Measurements from ENCODE around the gene MORF4L1.
"Not testable (repeated sequence)": the region's sequence is repeated elsewhere in the genome, so short reads cannot be mapped to it uniquely, and the experiment has no call there.

DNA sequence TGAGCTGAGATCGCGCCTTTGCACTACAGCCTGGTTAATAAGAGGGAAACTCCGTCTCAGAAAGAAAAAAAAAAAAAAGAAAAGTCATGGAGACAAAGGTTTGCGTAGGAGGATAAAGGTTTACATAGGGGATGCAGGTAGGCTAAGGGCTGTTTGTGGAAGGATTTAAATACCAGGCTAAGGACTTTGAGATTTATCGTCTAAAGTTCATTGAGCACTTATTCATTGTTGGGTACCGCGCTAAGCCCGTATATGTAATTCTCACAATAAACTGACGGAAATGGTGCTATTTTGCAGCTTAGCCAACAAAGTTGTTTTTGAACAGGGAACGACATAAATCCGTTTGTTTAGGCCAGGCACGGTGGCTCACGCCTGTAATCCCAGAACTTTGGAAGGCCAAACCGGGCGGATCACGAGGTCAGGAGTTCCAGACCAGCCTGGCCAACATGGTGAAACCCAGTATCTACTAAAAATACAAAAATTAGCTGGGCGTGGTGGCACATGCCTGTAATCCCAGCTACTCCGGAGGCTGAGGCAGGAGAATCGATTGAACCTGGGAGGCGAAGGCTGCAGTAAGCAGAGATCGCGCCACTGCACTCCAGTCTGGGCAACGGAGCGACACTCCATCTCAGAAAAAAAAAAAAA, 1.1 kb upstream of the MORF4L1 start:
- TF ChIP-seq, protein P1, sequence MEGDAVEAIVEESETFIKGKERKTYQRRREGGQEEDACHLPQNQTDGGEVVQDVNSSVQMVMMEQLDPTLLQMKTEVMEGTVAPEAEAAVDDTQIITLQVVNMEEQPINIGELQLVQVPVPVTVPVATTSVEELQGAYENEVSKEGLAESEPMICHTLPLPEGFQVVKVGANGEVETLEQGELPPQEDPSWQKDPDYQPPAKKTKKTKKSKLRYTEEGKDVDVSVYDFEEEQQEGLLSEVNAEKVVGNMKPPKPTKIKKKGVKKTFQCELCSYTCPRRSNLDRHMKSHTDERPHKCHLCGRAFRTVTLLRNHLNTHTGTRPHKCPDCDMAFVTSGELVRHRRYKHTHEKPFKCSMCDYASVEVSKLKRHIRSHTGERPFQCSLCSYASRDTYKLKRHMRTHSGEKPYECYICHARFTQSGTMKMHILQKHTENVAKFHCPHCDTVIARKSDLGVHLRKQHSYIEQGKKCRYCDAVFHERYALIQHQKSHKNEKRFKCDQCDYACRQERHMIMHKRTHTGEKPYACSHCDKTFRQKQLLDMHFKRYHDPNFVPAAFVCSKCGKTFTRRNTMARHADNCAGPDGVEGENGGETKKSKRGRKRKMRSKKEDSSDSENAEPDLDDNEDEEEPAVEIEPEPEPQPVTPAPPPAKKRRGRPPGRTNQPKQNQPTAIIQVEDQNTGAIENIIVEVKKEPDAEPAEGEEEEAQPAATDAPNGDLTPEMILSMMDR (IDR thresholded peaks at IDR 0.05) = not testable (repeated sequence)
- not testable (repeated sequence) for TF ChIP-seq POLR2A (IDR thresholded peaks at IDR 0.05)

Data from tibial nerve (tissue), 3 donors.